OCI-M1 (cell line): ENCODE data around the gene CTNND2.
"Not testable (repeated sequence)": the region's sequence is repeated elsewhere in the genome, so short reads cannot be mapped to it uniquely, and the experiment has no call there.

ENCODE experiments used
- DNase-seq: peaks from one replicate; lab custom pipeline; 2025; lab: John Stamatoyannopoulos, UW

The CTNND2 gene

DNA sequence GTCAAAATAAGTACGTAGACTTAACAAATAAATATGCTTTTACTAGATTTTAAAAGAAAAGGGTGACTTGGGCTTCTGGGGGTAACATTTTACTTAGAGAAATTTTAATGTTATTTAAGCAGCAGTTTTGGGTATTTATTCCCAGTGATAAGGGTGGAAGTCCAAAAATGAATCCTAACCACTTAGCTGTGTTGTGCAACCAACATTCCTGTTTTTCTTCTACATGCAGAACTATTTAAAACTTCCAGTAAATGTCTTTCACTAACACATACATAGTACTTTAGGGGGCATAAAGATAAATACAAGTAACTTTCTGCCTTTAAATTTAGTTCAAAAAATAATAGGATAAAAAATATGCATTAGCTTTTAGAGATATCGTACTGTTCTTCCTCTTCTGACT is 436.7 kb downstream of the CTNND2 start:
- DNase-seq, result no peak

GRCh38 chr5:11459716-11460115 is 444.5 kb downstream of the CTNND2 start:
- DNase-seq, result no peak

GRCh38 chr5:11455505-11455904 is 448.7 kb downstream of the CTNND2 start:
- DNase-seq, result no peak

- no peak for DNase-seq
Observed at GRCh38 chr5:11452852-11453251, 451.4 kb downstream of the CTNND2 start.

- no peak for DNase-seq
Observed at GRCh38 chr5:11449966-11450365, 454.3 kb downstream of the CTNND2 start.

GRCh38 chr5:11449217-11449616 is 455.0 kb downstream of the CTNND2 start:
- no peak for DNase-seq

DNA sequence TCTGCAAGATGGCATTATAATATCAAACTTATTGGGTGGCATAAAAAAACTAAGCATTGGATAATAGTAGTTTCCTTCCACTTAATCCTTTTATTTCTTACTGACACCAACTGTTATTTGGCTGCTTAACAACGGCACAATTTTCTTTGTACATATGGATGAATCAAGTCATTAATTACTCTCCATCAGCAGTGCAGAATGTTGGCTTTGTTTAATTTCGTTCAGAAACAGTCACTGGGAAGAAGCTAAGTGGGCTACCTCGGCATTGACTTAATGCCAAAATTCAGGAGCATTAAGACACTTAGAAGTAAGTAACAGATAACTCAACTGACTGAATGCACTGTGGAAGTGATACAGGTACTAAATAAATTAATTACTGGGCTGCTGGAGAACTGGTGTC is 460.4 kb downstream of the CTNND2 start:
- no peak for DNase-seq

DNA sequence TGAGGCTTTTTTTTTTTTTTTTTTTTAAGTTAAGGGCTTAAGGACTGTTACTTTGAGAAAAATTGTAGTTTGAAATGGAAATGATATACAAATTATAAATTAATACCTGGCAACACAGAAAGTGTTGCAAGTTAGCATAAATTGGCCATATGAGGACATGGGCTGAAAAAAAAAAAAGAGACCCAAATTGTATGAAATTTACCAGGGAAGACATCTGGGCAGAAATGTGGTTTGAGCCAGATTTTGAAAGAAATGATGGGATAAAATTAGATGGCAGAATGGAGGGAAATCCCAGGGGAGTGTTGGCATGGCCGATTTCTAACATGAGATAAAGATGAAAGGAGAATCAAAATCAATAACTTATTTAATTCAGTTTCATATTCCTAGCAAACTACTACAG is 472.1 kb downstream of the CTNND2 start:
- DNase-seq, result no peak

DNA sequence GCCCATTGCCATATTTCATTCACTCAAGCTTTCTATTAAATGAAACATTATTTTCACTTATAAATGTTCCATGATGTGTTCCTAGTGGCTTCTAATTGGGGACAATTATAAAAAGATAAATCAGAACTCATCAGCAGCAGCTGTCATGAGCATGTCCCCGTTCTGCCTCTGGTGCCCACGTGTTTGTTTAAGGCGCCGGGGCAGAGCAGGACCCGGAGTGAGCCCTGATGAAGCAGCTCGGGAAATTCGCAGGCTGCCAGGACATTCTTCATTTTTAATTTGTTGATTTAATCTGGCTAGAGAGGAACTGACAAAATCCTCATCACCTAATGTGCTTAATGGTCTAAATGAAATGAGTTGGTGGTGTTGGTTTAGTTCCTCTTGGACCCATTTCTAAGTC is 475.0 kb downstream of the CTNND2 start:
- DNase-seq, result no peak

- no peak for DNase-seq
Observed at GRCh38 chr5:11427569-11427968, 476.7 kb downstream of the CTNND2 start.

- DNase-seq, result no peak
Observed at GRCh38 chr5:11426442-11426841, 477.8 kb downstream of the CTNND2 start.

DNA sequence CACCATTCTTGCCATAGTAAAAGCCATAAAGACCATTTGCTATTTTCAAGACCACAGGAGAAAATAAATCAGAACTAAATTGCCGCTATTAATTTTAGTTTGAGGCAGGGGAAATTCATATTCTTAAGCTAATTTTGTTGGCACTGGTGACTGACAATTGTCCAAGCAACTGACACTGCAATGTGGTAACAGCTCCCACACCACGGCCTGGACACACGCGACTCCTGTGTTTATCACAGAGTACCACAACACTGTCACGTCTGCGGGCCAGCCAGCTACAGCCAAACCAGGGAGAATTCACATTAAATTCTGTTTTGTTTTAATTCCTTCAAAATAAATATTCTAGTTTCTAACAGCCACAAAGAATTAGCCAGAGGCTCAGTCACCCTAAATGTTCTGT is 481.9 kb downstream of the CTNND2 start:
- no peak for DNase-seq

DNA sequence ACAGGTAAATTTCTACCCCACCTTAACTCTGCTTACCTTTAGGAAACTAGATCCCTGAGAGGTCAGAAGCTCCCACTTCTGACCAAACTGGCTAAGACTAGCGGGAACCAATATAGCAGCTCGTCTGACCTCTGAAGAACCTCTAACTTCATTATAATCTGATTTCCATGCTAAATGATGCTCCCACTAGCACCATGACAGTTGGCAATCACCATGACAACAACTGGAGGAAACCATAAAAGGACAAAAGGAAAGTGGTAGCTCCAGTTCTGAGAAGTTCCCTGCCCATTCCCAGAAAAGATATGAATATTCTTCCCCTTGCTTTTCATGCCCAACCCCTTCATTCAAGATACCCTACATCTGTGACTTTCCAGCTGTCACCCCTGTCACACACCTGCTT is 483.3 kb downstream of the CTNND2 start:
- DNase-seq, result peak; percentile 47

DNA sequence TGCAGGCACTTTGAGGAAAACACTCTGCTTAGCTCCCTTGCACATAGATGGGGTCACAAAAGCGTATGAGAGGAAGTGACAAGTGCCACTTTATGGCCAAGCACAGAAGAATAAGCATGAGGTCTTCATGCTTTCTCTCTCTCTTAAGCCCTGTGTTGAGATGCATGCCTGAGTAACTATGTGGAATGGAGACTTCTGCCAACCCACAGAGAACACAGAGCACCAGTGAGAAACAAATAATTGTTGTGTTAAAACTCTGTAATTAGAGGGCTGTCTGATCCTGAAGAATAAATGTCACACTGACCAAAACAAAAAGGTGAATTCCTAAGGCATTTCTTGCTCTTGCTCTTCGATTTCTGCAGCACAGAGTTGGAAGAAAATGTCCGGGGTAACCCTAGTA is 488.5 kb downstream of the CTNND2 start:
- no peak for DNase-seq

DNA sequence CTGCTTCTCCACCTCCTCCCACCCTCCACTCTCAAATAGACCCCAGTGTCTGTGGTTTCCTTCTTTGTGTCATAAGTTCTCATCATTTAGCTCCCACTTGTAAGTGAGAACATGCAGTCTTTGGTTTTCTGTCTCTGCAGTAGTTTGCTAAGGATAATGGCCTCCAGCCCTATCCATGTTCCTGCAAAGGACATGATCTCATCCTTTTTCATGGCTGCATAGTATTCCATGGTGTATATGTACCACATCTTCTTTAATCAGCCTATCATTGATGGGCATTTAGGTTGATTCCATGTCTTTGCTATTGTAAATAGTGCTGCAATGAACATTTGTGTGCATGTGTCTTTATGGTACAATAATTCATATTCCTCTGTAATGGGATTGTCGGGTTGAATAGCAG is 489.5 kb downstream of the CTNND2 start:
- DNase-seq, result not testable (repeated sequence)

GRCh38 chr5:11411621-11412020 is 492.6 kb downstream of the CTNND2 start:
- DNase-seq, result no peak

GRCh38 chr5:11407556-11408145 is 496.6 kb downstream of the CTNND2 start:
- DNase-seq, result no peak

DNA sequence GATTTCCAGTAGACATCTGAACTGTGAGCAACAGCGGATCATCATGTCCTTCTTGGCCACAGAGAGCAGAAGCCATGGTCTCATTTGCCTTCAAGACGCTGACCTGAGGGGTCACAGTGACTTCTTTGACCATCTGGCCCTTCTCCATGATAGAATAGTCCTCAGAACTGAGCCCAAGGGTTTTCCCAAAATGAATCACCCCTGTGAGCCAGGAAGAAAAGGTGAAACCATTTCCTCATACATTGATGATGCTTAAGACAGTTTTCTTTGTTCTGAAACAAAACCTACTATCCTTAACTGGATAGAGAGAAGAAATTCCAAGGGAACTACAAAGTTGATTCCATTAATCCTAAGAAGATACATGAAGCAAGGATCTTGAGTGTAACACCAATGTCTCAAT is 503.9 kb downstream of the CTNND2 start:
- DNase-seq, result no peak

DNA sequence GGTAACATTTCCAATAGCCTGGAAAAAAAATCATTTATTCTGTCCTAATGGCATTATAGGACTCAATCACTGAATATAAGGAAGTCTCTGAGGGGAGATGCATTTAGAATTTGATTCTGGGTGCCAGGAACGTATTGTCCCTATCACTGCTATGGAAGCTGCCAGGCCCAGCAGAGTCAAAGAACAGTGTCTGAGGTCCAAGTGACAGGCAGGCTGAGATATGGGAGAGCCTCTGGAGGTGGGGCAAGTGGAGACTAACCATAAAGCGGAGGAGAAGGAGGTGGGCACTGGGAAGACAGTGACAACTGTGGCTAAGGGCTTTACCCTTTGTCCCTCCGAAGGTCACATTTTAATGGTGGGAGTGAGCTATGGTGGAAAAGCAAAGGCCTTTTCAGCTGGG is 505.5 kb downstream of the CTNND2 start:
- no peak for DNase-seq

DNA sequence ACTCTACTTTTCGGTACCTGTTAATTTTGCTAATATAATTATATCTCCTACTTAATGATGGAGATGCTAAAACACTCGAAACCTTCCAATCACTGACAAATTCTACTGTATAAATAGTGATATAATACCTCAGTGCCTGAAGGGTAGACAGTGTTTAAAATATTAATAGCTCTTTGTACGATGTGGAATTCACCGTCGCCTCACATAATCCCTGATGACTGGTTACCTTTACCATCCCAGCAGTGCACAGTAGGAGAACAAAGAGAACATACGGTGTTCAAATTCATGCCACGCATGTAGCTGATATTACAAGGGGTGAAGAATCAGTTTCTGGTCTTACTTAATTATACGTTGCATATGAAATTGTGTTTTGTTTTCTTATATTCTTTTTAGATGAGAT is 506.7 kb downstream of the CTNND2 start:
- DNase-seq, result no peak

DNA sequence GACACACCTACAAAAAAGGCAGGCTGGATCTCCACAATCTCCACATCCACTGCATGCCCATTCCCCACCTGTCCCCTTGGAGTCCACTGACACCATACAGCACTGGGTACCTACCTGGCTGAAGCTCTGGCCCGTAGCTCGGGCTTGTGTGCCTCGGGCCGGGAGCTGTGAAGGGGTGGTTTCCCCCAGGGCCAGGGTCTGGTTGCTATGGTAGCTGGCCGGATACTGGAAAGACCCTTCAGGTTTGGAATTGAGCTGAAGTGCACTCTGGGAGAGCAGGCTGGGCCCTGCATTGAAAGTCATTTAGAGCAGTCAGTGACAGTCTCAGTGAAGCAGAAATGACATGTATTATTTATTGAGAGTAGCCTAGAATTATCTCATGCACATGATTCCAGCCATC is 507.3 kb downstream of the CTNND2 start:
- DNase-seq, result no peak

DNA sequence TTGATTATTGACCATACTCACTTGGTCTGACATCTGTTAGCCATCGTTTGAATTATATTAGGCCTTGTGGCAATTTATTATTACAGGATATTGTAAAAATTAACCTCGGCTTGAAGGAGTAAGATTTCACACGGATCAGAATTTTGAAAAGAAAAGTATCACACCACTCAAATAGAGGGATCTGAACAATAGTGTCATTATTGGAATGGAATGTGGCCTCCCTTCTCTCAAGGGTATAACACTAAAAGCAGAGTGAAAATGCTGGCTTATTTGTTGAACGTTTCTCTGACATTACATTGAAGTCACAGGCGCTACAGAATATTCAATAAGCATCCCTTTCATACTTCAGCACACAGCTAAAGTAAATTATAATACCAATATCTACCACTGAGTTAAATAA is 509.3 kb downstream of the CTNND2 start:
- no peak for DNase-seq

GRCh38 chr5:11390291-11390767 is 513.9 kb downstream of the CTNND2 start:
- DNase-seq, result no peak

GRCh38 chr5:11387382-11387781 is 516.9 kb downstream of the CTNND2 start:
- DNase-seq, result no peak

DNA sequence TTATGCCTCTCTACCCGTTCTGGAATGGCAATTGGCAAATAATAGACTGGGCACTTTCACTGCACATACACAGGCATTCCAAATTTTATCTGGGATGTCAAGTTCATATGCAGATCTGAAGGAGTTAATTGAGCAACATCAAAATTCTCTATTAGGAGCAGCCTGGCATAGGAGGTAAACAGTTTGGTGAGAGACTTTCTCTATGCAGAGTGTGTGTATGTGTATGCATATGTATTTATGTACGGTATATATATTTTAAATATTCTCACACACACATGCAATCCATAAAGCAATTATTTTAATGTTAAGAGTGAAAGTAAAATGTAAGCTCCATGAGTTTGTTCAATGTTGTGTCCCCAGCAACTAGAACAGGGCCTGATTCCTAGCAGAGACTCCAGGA is 517.8 kb downstream of the CTNND2 start:
- no peak for DNase-seq
